ENCODE results near the gene PAX5. TPM values are rescaled to one million over a fixed set of nuclear protein-coding genes. Genes with fewer than 3 reads are reported as not detected.

PAX5 gene
- total and polyA plus RNA-seq, 2 donors: 0.38 to 1.6 TPM

GRCh38 chr9:36911601-36912412 is 122.3 kb downstream of the PAX5 start:
- Histone ChIP-seq H3K27ac (ENCODE audit: low read depth in 1 of 2, low read length in 1 of 2) (no peak overlapping the region), H3K27me3 (ENCODE audit: control insufficient read depth in 2 of 2, insufficient read depth in 1 of 2, low read length in 1 of 2) (peaks cover 0 to 12% of the 10 kb centered on the region in 2 donors), H3K4me1 (ENCODE audit: control insufficient read depth in 2 of 2, insufficient read depth in 2 of 2, low read length in 2 of 2) (no peaks in the 10 kb centered on the region), H3K36me3 (ENCODE audit: control insufficient read depth in 2 of 2, insufficient read depth in 2 of 2, low read length in 1 of 2) (no peaks in the 10 kb centered on the region), H3K9me3 (ENCODE audit: control insufficient read depth in 2 of 2, insufficient read depth in 1 of 2, low read length in 1 of 2) (no peaks in the 10 kb centered on the region), H3K4me3 (ENCODE audit: low read length in 2 of 2) (no peak overlapping the region)
- 51% methylated on average over 12 of the region's 12 CpGs for WGBS
- no peak for DNase-seq (ENCODE audit: low read depth in 6 of 9, low spot score in 9 of 9)

- Histone ChIP-seq H3K4me3 (ENCODE audit: low read length in 2 of 2) (no peak overlapping the region), H3K36me3 (ENCODE audit: control insufficient read depth in 2 of 2, insufficient read depth in 2 of 2, low read length in 1 of 2) (no peaks in the 10 kb centered on the region), H3K9me3 (ENCODE audit: control insufficient read depth in 2 of 2, insufficient read depth in 1 of 2, low read length in 1 of 2) (no peaks in the 10 kb centered on the region), H3K27ac (ENCODE audit: low read depth in 1 of 2, low read length in 1 of 2) (no peak overlapping the region), H3K27me3 (ENCODE audit: control insufficient read depth in 2 of 2, insufficient read depth in 1 of 2, low read length in 1 of 2) (peaks cover 2 to 15% of the 10 kb centered on the region in 2 donors), H3K4me1 (ENCODE audit: control insufficient read depth in 2 of 2, insufficient read depth in 2 of 2, low read length in 2 of 2) (no peaks in the 10 kb centered on the region)
- DNase-seq (ENCODE audit: low read depth in 6 of 9, low spot score in 9 of 9): no peak
- WGBS: 91% methylated on average over 6 of the region's 6 CpGs
Measured at GRCh38 chr9:36911037-36911436, 123.0 kb downstream of the PAX5 start.

GRCh38 chr9:36906492-36906891 is 127.6 kb downstream of the PAX5 start:
- peaks cover 2 to 21% of the 10 kb centered on the region in 2 donors for H3K27me3 ChIP-seq (ENCODE audit: control insufficient read depth in 2 of 2, insufficient read depth in 1 of 2, low read length in 1 of 2)
- DNase-seq (ENCODE audit: low read depth in 6 of 9, low spot score in 9 of 9): no peak
- H3K27ac ChIP-seq (ENCODE audit: low read depth in 1 of 2, low read length in 1 of 2): no peak overlapping the region
- H3K4me3 ChIP-seq (ENCODE audit: low read length in 2 of 2): no peak overlapping the region
- H3K36me3 ChIP-seq (ENCODE audit: control insufficient read depth in 2 of 2, insufficient read depth in 2 of 2, low read length in 1 of 2): no peaks in the 10 kb centered on the region
- 89% methylated on average over 6 of the region's 6 CpGs for WGBS
- H3K9me3 ChIP-seq (ENCODE audit: control insufficient read depth in 2 of 2, insufficient read depth in 1 of 2, low read length in 1 of 2): no peaks in the 10 kb centered on the region
- no peaks in the 10 kb centered on the region for H3K4me1 ChIP-seq (ENCODE audit: control insufficient read depth in 2 of 2, insufficient read depth in 2 of 2, low read length in 2 of 2)

- H3K27me3 ChIP-seq (ENCODE audit: control insufficient read depth in 2 of 2, insufficient read depth in 1 of 2, low read length in 1 of 2): peaks cover 2 to 20% of the 10 kb centered on the region in 2 donors
- WGBS: 87% methylated on average over 10 of the region's 10 CpGs
- no peaks in the 10 kb centered on the region for H3K4me1 ChIP-seq (ENCODE audit: control insufficient read depth in 2 of 2, insufficient read depth in 2 of 2, low read length in 2 of 2)
- no peaks in the 10 kb centered on the region for H3K36me3 ChIP-seq (ENCODE audit: control insufficient read depth in 2 of 2, insufficient read depth in 2 of 2, low read length in 1 of 2)
- H3K9me3 ChIP-seq (ENCODE audit: control insufficient read depth in 2 of 2, insufficient read depth in 1 of 2, low read length in 1 of 2): no peaks in the 10 kb centered on the region
- DNase-seq (ENCODE audit: low read depth in 6 of 9, low spot score in 9 of 9): no peak
- H3K27ac ChIP-seq (ENCODE audit: low read depth in 1 of 2, low read length in 1 of 2): no peak overlapping the region
- H3K4me3 ChIP-seq (ENCODE audit: low read length in 2 of 2): no peak overlapping the region
Measured at GRCh38 chr9:36905101-36906066, 128.7 kb downstream of the PAX5 start.

- H3K27ac ChIP-seq (ENCODE audit: low read depth in 1 of 2, low read length in 1 of 2): no peak overlapping the region
- DNase-seq (ENCODE audit: low read depth in 6 of 9, low spot score in 9 of 9): no peak
- H3K4me1 ChIP-seq (ENCODE audit: control insufficient read depth in 2 of 2, insufficient read depth in 2 of 2, low read length in 2 of 2): no peaks in the 10 kb centered on the region
- H3K27me3 ChIP-seq (ENCODE audit: control insufficient read depth in 2 of 2, insufficient read depth in 1 of 2, low read length in 1 of 2): peaks cover 2 to 24% of the 10 kb centered on the region in 2 donors
- no peaks in the 10 kb centered on the region for H3K36me3 ChIP-seq (ENCODE audit: control insufficient read depth in 2 of 2, insufficient read depth in 2 of 2, low read length in 1 of 2)
- WGBS: 63% methylated on average over 4 of the region's 4 CpGs
- no peak overlapping the region for H3K4me3 ChIP-seq (ENCODE audit: low read length in 2 of 2)
- H3K9me3 ChIP-seq (ENCODE audit: control insufficient read depth in 2 of 2, insufficient read depth in 1 of 2, low read length in 1 of 2): no peaks in the 10 kb centered on the region
Measured at GRCh38 chr9:36903541-36904435, 130.3 kb downstream of the PAX5 start.

- Histone ChIP-seq H3K4me1 (ENCODE audit: control insufficient read depth in 2 of 2, insufficient read depth in 2 of 2, low read length in 2 of 2) (no peaks in the 10 kb centered on the region), H3K27ac (ENCODE audit: low read depth in 1 of 2, low read length in 1 of 2) (no peak overlapping the region), H3K36me3 (ENCODE audit: control insufficient read depth in 2 of 2, insufficient read depth in 2 of 2, low read length in 1 of 2) (no peaks in the 10 kb centered on the region), H3K27me3 (ENCODE audit: control insufficient read depth in 2 of 2, insufficient read depth in 1 of 2, low read length in 1 of 2) (peaks cover 2 to 28% of the 10 kb centered on the region in 2 donors), H3K4me3 (ENCODE audit: low read length in 2 of 2) (no peak overlapping the region), H3K9me3 (ENCODE audit: control insufficient read depth in 2 of 2, insufficient read depth in 1 of 2, low read length in 1 of 2) (no peaks in the 10 kb centered on the region)
- 73% methylated on average over 5 of the region's 5 CpGs for WGBS
- no peak for DNase-seq (ENCODE audit: low read depth in 6 of 9, low spot score in 9 of 9)
Measured at GRCh38 chr9:36902861-36903524, 131.1 kb downstream of the PAX5 start.

- H3K4me1 ChIP-seq (ENCODE audit: control insufficient read depth in 2 of 2, insufficient read depth in 2 of 2, low read length in 2 of 2): no peaks in the 10 kb centered on the region
- no peak overlapping the region for H3K27ac ChIP-seq (ENCODE audit: low read depth in 1 of 2, low read length in 1 of 2)
- H3K4me3 ChIP-seq (ENCODE audit: low read length in 2 of 2): no peak overlapping the region
- H3K36me3 ChIP-seq (ENCODE audit: control insufficient read depth in 2 of 2, insufficient read depth in 2 of 2, low read length in 1 of 2): no peaks in the 10 kb centered on the region
- 90% methylated on average over 8 of the region's 8 CpGs for WGBS
- no peak for DNase-seq (ENCODE audit: low read depth in 6 of 9, low spot score in 9 of 9)
- peaks cover 2 to 28% of the 10 kb centered on the region in 2 donors for H3K27me3 ChIP-seq (ENCODE audit: control insufficient read depth in 2 of 2, insufficient read depth in 1 of 2, low read length in 1 of 2)
- H3K9me3 ChIP-seq (ENCODE audit: control insufficient read depth in 2 of 2, insufficient read depth in 1 of 2, low read length in 1 of 2): no peaks in the 10 kb centered on the region
Measured at GRCh38 chr9:36902080-36902716, 131.9 kb downstream of the PAX5 start.

GRCh38 chr9:36901528-36901927 is 132.5 kb downstream of the PAX5 start:
- no peaks in the 10 kb centered on the region for H3K36me3 ChIP-seq (ENCODE audit: control insufficient read depth in 2 of 2, insufficient read depth in 2 of 2, low read length in 1 of 2)
- no peak for DNase-seq (ENCODE audit: low read depth in 6 of 9, low spot score in 9 of 9)
- no peaks in the 10 kb centered on the region for H3K4me1 ChIP-seq (ENCODE audit: control insufficient read depth in 2 of 2, insufficient read depth in 2 of 2, low read length in 2 of 2)
- H3K4me3 ChIP-seq (ENCODE audit: low read length in 2 of 2): no peak overlapping the region
- no peak overlapping the region for H3K27ac ChIP-seq (ENCODE audit: low read depth in 1 of 2, low read length in 1 of 2)
- peaks cover 2 to 24% of the 10 kb centered on the region in 2 donors for H3K27me3 ChIP-seq (ENCODE audit: control insufficient read depth in 2 of 2, insufficient read depth in 1 of 2, low read length in 1 of 2)
- WGBS: 76% methylated on average over 7 of the region's 7 CpGs
- no peaks in the 10 kb centered on the region for H3K9me3 ChIP-seq (ENCODE audit: control insufficient read depth in 2 of 2, insufficient read depth in 1 of 2, low read length in 1 of 2)
